DOHH2 (cell line): ENCODE measurements around the gene CUTA.

Experiments used
- H3F3A ChIP-seq: fragments of 200-600 bp; sonication (generic), shearing (Covaris generic); 2 replicates; pipeline ENCODE4 v1.6.0; 2016; ENCODE audit warnings: antibody characterized with exemption, mild to moderate bottlenecking; ENCODE audit not compliant: control insufficient read depth, insufficient read depth
- H3K27ac ChIP-seq: fragments of 200-600 bp; sonication (generic); 2 replicates; pipeline ENCODE4 v1.5.1; 2014; ENCODE audit warnings: low read depth, mild to moderate bottlenecking, low read length, moderate library complexity
- H3K27me3 ChIP-seq: fragments of 200-600 bp; sonication (generic); 2 replicates; pipeline ENCODE4 v1.6.1; 2014; ENCODE audit warnings: mild to moderate bottlenecking, low read length, mixed read lengths; ENCODE audit not compliant: control insufficient read depth
- H3K36me3 ChIP-seq: fragments of 200-600 bp; sonication (generic); 2 replicates; pipeline ENCODE4 v1.6.1; 2014; ENCODE audit warnings: mild to moderate bottlenecking, low read length, moderate library complexity, mixed read lengths; ENCODE audit not compliant: control insufficient read depth
- H3K4me1 ChIP-seq: fragments of 200-600 bp; sonication (generic); 2 replicates; pipeline ENCODE4 v1.6.1; 2014; ENCODE audit warnings: mild to moderate bottlenecking, low read length, mixed read lengths; ENCODE audit not compliant: control insufficient read depth
- H3K4me2 ChIP-seq: fragments of 200-600 bp; sonication (generic); 2 replicates; pipeline ENCODE4 v1.6.0; 2014; ENCODE audit warnings: mild to moderate bottlenecking, low read length, moderate library complexity
- H3K4me3 ChIP-seq: fragments of 200-600 bp; sonication (generic); 2 replicates; pipeline ENCODE4 v1.5.1; 2014; ENCODE audit warnings: mild to moderate bottlenecking, low read length, mixed read lengths
- H3K79me2 ChIP-seq: fragments of 200-600 bp; sonication (generic); 2 replicates; pipeline ENCODE4 v1.6.1; 2014; ENCODE audit warnings: mild to moderate bottlenecking, low read length, mixed read lengths; ENCODE audit not compliant: control insufficient read depth
- H3K9me2 ChIP-seq: fragments of 200-600 bp; sonication (generic); replicated peaks from 2 replicates; pipeline ENCODE4 v1.6.1; 2014; ENCODE audit warnings: mild to moderate bottlenecking, low read length, mixed read lengths; ENCODE audit not compliant: control insufficient read depth
- H3K9me3 ChIP-seq: fragments of 200-600 bp; sonication (generic); 2 replicates; pipeline ENCODE4 v1.6.1; 2014; ENCODE audit warnings: antibody characterized with exemption, low read length, mixed read lengths; ENCODE audit not compliant: control insufficient read depth, insufficient read depth
- H4K20me1 ChIP-seq: fragments of 200-600 bp; sonication (generic); 2 replicates; pipeline ENCODE4 v1.6.0; 2014; ENCODE audit warnings: low read depth, mild to moderate bottlenecking, antibody characterized with exemption, low read length, moderate library complexity; ENCODE audit not compliant: control insufficient read depth, insufficient read depth
- CTCF ChIP-seq: fragments of 200-600 bp; sonication (generic); IDR thresholded peaks from one replicate; pipeline ENCODE4 v1.5.1; 2014; ENCODE audit warnings: antibody characterized with exemption, mild to moderate bottlenecking, low read depth, low read length; ENCODE audit not compliant: poor library complexity, severe bottlenecking
- EZH2phosphoT487 ChIP-seq: fragments of 200-600 bp; sonication (generic); IDR thresholded peaks from 2 replicates; pipeline ENCODE4 v1.6.1; 2017; ENCODE audit warnings: borderline replicate concordance, mild to moderate bottlenecking, antibody characterized with exemption, low read length, moderate library complexity, mixed read lengths

The CUTA gene

GRCh38 chr6:33438978-33439594 is 21.2 kb upstream of the CUTA start:
- H3K4me2 ChIP-seq = no peak overlapping the region
- H4K20me1 ChIP-seq = no peaks in the 10 kb centered on the region
- no peak for TF ChIP-seq CTCF
- no peak for TF ChIP-seq EZH2phosphoT487
- no peaks in the 10 kb centered on the region for H3K27me3 ChIP-seq
- H3K4me1 ChIP-seq = no peaks in the 10 kb centered on the region
- H3K4me3 ChIP-seq = no peak overlapping the region
- no peaks in the 10 kb centered on the region for H3K9me3 ChIP-seq
- H3F3A ChIP-seq = no peaks in the 10 kb centered on the region
- peaks cover 65% of the 10 kb centered on the region for H3K36me3 ChIP-seq
- H3K79me2 ChIP-seq = no peaks in the 10 kb centered on the region
- H3K9me2 ChIP-seq = no peaks in the 10 kb centered on the region
- no peak overlapping the region for H3K27ac ChIP-seq

GRCh38 chr6:33437666-33438065 is 19.8 kb upstream of the CUTA start:
- no peak for TF ChIP-seq EZH2phosphoT487
- no peak for TF ChIP-seq CTCF
- Histone ChIP-seq H3F3A (no peaks in the 10 kb centered on the region), H3K4me1 (peaks cover 5% of the 10 kb centered on the region), H3K9me3 (no peaks in the 10 kb centered on the region), H3K27me3 (no peaks in the 10 kb centered on the region), H4K20me1 (no peaks in the 10 kb centered on the region), H3K79me2 (peaks cover 4% of the 10 kb centered on the region), H3K4me2 (no peak overlapping the region), H3K9me2 (no peaks in the 10 kb centered on the region), H3K36me3 (peaks cover 58% of the 10 kb centered on the region), H3K27ac (no peak overlapping the region), H3K4me3 (no peak overlapping the region)

GRCh38 chr6:33434961-33435360 is 17.1 kb upstream of the CUTA start:
- no peak overlapping the region for H3K4me3 ChIP-seq
- H3K27ac ChIP-seq = no peak overlapping the region

More at GRCh38 chr6:33434961-33435360, 17.1 kb upstream of the CUTA start:
- Histone ChIP-seq H3K27me3 (no peaks in the 10 kb centered on the region), H3K79me2 (peaks cover 24% of the 10 kb centered on the region), H3K9me2 (no peaks in the 10 kb centered on the region), H3F3A (peaks cover 8% of the 10 kb centered on the region; the same call in 1 of the 2 replicates), H4K20me1 (no peaks in the 10 kb centered on the region), H3K36me3 (peaks cover 38% of the 10 kb centered on the region), H3K4me2 (no peak overlapping the region), H3K9me3 (no peaks in the 10 kb centered on the region), H3K4me1 (peaks cover 32% of the 10 kb centered on the region)
- TF ChIP-seq CTCF = no peak
- no peak for TF ChIP-seq EZH2phosphoT487
